GM12874 (cell line): ENCODE data around the gene IZUMO4.

ENCODE experiments used
- TF ChIP-seq, protein P1 (sequence below): IDR thresholded peaks from 2 replicates; pipeline ENCODE4 v1.5.1; 2011; ENCODE audit warnings: low read depth, mild to moderate bottlenecking, control low read depth, low read length, moderate library complexity; ENCODE audit not compliant: insufficient read depth

The IZUMO4 gene

DNA sequence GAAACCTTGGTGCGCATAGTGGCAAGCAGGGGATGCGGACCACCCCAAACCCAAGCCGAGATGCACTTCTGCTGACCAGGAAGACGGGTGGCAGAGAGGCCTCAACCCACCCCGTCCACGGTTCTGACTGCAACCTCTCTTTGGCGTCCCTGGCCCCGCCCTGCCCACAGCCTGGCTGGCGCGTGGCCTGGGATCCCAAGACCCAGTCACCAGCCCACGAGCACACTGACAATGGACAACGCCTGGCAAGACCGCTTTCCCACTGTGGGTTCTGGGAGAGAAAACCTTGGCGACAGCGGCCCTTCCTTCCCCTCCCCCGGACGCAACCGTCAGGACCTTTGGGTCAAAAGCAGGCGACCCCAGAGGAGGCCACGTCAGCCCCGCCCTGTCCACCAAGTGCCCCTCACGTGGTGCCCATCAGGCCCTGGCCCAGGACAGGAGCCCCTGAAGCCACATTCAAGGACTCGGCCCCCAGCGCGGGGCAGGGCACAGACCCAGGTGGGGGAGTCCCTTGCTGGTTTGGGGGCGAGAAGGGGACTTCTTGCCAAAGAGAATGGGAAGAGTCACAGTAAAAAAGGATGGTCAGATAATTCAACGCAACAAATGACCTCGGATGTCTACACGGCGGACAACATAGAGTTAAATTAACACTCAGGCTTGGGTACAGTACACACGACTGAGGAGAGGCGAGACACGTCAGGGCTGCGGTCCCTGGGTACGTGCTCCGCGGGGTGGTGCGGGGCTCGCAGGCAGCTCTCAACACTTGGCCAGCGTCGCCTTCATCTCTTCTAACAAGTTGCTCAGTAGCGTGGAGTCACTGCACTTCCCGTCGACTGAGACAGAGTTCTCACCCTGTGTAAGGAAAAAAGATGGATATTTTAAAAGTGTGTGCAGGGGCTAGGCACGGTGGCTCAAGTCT is 5.0 kb downstream of the IZUMO4 start:
- TF ChIP-seq, protein P1, sequence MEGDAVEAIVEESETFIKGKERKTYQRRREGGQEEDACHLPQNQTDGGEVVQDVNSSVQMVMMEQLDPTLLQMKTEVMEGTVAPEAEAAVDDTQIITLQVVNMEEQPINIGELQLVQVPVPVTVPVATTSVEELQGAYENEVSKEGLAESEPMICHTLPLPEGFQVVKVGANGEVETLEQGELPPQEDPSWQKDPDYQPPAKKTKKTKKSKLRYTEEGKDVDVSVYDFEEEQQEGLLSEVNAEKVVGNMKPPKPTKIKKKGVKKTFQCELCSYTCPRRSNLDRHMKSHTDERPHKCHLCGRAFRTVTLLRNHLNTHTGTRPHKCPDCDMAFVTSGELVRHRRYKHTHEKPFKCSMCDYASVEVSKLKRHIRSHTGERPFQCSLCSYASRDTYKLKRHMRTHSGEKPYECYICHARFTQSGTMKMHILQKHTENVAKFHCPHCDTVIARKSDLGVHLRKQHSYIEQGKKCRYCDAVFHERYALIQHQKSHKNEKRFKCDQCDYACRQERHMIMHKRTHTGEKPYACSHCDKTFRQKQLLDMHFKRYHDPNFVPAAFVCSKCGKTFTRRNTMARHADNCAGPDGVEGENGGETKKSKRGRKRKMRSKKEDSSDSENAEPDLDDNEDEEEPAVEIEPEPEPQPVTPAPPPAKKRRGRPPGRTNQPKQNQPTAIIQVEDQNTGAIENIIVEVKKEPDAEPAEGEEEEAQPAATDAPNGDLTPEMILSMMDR, result no peak

DNA sequence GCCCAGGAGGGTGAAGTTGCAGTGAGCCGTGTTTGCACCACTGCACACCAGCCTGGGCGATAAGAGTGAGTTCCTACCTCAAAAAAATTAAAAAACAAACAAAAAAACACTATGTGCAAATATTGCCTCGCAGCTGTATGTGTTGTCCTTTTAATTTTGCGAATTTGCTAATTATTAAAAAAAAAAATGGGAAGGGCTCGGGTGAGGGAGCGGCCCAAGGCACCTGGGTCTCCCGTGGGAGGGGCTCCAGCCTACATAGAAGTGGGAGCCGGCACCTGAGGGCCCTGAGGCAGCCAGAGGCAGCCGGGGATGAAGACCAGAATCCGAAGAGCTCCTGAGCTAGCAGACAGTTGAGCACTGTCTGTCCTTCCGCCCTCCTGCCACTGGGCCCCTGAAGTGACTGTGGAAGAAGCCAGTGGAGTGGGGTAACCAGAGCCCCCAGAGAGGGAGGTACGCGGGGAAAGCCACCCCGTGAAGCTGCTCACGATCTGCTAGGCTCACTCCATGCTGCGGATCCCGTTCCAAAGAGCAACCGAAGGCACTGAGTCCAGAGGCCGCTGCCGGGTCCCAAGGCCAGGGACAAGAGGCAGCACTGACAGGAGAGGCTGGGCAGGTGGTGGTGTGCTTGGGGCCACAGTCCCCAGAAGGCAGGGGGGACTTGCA is 6.5 kb downstream of the IZUMO4 start:
- TF ChIP-seq, protein P1, result no peak

DNA sequence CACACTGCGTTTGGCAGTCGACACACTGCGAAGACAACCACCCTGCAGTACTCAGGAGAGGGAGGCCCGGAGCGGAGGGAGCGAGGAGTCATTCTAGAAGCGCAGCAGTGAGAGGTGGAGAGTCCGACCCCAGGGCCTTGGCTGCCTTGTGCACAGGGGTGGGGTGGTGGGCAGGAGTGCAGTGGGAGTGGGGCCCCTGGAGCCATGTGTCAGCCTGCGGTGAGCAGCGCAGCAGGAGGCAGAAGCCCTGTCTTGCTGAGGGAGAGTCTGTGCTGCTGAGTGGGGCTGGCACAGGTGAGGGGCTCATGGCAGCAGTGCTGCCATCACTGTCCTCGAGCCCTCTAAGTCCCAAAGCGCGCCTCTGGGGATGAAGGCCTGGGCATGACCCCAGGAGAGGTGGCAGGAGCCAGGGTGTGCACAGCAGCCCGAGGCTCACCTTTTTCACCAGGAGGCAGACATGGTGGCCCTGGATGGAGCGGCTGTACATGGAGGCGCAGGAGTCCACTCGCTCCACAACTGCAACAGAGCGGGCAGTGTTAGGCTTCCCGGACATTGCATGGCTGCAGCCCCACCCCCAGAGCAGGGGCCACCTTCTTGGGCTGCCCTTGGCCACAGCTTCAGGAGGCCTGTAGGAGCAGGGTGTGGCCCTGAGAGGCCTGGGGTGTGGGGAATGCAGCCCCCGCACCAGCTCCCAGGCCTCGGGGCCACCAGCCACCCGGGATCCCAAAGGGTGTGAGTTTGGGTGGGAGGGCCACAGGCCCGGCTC is 11.7 kb downstream of the IZUMO4 start:
- TF ChIP-seq, protein P1, result no peak

DNA sequence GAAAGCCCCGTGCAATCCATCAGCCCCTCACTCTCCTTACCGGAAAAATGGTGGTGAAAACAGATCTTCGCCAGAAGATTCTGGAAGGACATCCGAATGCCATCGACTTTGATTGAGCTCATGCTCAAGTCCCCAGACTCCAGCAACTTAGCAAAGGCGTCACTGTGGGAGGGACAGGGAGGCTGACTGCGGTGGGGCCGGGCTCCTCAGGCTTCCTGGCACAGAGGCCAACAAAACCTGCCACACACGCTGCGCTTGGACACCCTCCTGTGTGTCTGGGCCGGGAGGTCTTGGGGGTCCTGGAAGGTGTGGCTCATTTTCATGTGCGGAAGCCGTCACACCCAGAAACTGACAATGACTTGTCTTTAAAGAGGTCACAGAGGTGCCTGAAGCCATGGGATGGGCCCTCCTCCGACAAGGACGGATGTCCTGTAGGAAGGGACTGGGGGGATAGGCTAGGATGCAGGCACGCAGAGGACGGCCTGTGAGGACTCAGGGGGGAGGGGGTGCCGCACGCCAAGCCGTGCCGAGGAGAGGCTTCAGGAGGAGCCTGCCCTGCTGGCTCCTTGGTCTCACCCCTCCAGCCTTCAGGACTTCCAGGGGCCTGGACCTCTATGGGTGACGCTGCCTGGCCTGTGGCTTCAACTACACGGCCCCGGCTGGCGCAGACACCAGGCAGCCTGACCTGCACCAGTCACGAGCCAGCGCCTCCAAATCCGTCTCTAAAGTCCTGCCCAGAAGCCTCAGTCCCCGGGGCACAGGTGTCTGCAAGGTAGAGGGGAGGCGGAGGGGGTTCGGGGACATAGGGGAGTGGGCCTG is 12.5 kb downstream of the IZUMO4 start:
- TF ChIP-seq, protein P1, result no peak

DNA sequence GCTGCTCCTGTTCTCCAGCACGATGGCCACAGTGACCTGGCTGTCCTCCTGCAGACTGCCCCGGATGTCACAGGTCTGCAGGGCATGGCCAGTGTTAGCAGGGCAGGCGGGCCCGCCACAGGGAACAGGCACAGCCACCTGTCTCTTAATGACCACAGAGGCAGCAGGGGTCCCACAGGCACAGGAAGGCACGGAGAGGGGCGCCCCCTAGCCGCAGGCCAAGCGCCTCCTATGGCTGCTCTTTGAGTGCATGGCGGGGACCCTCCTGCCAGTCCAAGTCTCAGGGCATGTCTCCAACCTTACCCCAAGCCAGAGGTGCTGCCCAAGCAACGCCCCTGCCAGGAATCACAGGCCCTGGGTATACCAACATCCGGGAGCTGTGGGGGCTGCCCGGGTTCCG is 14.1 kb downstream of the IZUMO4 start:
- TF ChIP-seq, protein P1, result 0 out of 2 replicates have a peak, but pooled peaks have one; percentile 6

DNA sequence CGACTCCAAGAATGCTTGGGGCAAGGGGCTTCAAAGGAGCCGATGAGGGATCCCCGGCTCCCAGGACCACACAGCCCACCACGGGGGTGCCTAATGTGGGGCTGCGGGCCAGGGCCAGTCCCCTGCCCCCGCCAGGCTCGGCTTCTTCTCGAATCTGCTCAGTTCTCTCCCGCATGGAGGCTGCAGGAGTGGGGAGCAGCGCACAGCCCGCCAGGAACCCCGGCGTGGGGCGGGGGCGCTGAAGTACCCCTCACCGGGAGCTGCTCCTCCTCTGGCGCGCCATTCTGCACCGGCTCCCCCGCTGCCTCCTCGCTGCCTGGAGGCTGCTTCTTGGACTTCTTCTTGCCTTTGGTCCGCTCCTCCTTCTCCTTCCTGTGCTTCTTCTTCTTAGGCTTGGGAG is 14.7 kb downstream of the IZUMO4 start:
- TF ChIP-seq, protein P1, result no peak
